GM12878 (cell line): ENCODE data around the gene DCTN2.

Experiments used
- ATF7 ChIP-seq: fragments of 450-650 bp; IDR thresholded peaks from 2 replicates; pipeline ENCODE4 v1.6.1; 2016; ENCODE audit warnings: low read depth, mild to moderate bottlenecking
- CEBPB ChIP-seq, 2 experiments: fragments of 150-350 bp in 1 of 2; IDR thresholded peaks; 2 replicates each; pipeline ENCODE4 v1.6.1; 2012 to 2014; ENCODE audit warnings: low read depth in 2 of 2, low read length in 2 of 2, borderline replicate concordance in 1 of 2, inconsistent platforms in 1 of 2
- CTCF ChIP-seq, 3 experiments: IDR thresholded peaks in 2 of 3; conservative IDR thresholded peaks in 1 of 3; 2 replicates each; pipeline ENCODE4 v1.5.1; 2011; ENCODE audit warnings: low read depth in 3 of 3, low read length in 3 of 3, mild to moderate bottlenecking in 3 of 3, control low read depth in 2 of 3, moderate library complexity in 2 of 3, inconsistent platforms in 1 of 3, mixed read lengths in 1 of 3; ENCODE audit not compliant: control insufficient read depth in 2 of 3, insufficient read depth in 1 of 3; ENCODE audit errors: extremely low read depth in 1 of 3
- POLR2AphosphoS2 ChIP-seq: IDR thresholded peaks from 2 replicates; pipeline ENCODE4 v1.6.1; 2011; ENCODE audit warnings: low read depth, mild to moderate bottlenecking, low read length, improper control_type of control experiment, moderate library complexity
- RCOR1 ChIP-seq: conservative IDR thresholded peaks from 2 replicates; pipeline ENCODE4 v1.6.1; 2012; ENCODE audit warnings: low read depth, low read length, improper control_type of control experiment
- RELB ChIP-seq: fragments of 450-650 bp; IDR thresholded peaks from 2 replicates; pipeline ENCODE4 v1.6.1; 2017; ENCODE audit warnings: low read depth, mild to moderate bottlenecking, moderate library complexity
- STAT3 ChIP-seq: IDR thresholded peaks from 2 replicates; pipeline ENCODE4 v1.6.1; 2011; ENCODE audit warnings: low read depth, low read length, improper control_type of control experiment
- TAF1 ChIP-seq: IDR thresholded peaks from 2 replicates; pipeline ENCODE4 v1.6.1; 2011; ENCODE audit warnings: mild to moderate bottlenecking, low read depth, low read length, borderline replicate concordance
- USF1 ChIP-seq: IDR thresholded peaks from 2 replicates; pipeline ENCODE4 v1.6.1; 2011; ENCODE audit warnings: borderline replicate concordance, low read depth, mild to moderate bottlenecking, moderate library complexity, mixed read lengths, low read length; ENCODE audit not compliant: insufficient read depth; ENCODE audit errors: extremely low read length

- TF ChIP-seq RCOR1 (no peak), CTCF (IDR thresholded peaks at IDR 0.05 in 2 of 3, conservative IDR thresholded peaks at IDR 0.05 in 1 of 3; ENCODE audit: control insufficient read depth in 2 of 3, extremely low read depth in 1 of 3, insufficient read depth in 1 of 3, low read depth in 3 of 3, low read length in 3 of 3) (no peak), TAF1 (no peak), RELB (no peak), ATF7 (no peak), CEBPB (IDR thresholded peaks at IDR 0.05; ENCODE audit: borderline replicate concordance in 1 of 2, low read depth in 2 of 2, low read length in 2 of 2) (no peak), USF1 (no peak), STAT3 (no peak), POLR2AphosphoS2 (no peak)
Measured at GRCh38 chr12:57524814-57525614, 22.0 kb downstream of the DCTN2 start.
